BE2C (cell line): ENCODE results near the gene MACROH2A2.
A peak's percentile ranks its signal among the peaks of the same experiment; 100 is the strongest.
"Not testable (repeated sequence)": the region's sequence is repeated elsewhere in the genome, so short reads cannot be mapped to it uniquely, and the experiment has no call there.

Source experiments
- DNase-seq: peaks from one replicate; pipeline ENCODE4 v3.0.0-alpha.2; 2020
- H3K27me3 ChIP-seq: fragments of 250-450 bp; sonication (Bioruptor Pico); 2 replicates; pipeline ENCODE4 v1.5.1; 2020; ENCODE audit warnings: mild to moderate bottlenecking
- H3K36me3 ChIP-seq: fragments of 250-450 bp; sonication (Bioruptor Pico); 2 replicates; pipeline ENCODE4 v1.5.1; 2020; ENCODE audit warnings: mild to moderate bottlenecking
- H3K4me1 ChIP-seq: fragments of 250-450 bp; sonication (Bioruptor Pico); 2 replicates; pipeline ENCODE4 v1.5.1; 2020
- H3K4me3 ChIP-seq: 2 replicates; pipeline ENCODE4 v1.5.1; 2011; ENCODE audit warnings: low read depth, low read length
- H3K9me3 ChIP-seq: fragments of 250-450 bp; sonication (Bioruptor Pico); 2 replicates; pipeline ENCODE4 v1.5.1; 2020
- CTCF ChIP-seq: IDR thresholded peaks from 2 replicates; pipeline ENCODE4 v1.5.1; 2012; ENCODE audit warnings: mild to moderate bottlenecking, low read depth, low read length

The MACROH2A2 gene

GRCh38 chr10:70035531-70035930 is 17.1 kb upstream of the MACROH2A2 start:
- no peaks in the 10 kb centered on the region for H3K36me3 ChIP-seq
- no peaks in the 10 kb centered on the region for H3K27me3 ChIP-seq
- no peak for DNase-seq
- H3K4me1 ChIP-seq = no peaks in the 10 kb centered on the region
- no peaks in the 10 kb centered on the region for H3K9me3 ChIP-seq
- TF ChIP-seq CTCF = no peak
- H3K4me3 ChIP-seq = no peak overlapping the region

GRCh38 chr10:70038923-70039322 is 13.7 kb upstream of the MACROH2A2 start:
- no peaks in the 10 kb centered on the region for H3K4me1 ChIP-seq
- TF ChIP-seq CTCF = no peak
- H3K9me3 ChIP-seq = no peaks in the 10 kb centered on the region

GRCh38 chr10:70041016-70041415 is 11.6 kb upstream of the MACROH2A2 start:
- no peaks in the 10 kb centered on the region for H3K9me3 ChIP-seq
- no peaks in the 10 kb centered on the region for H3K4me1 ChIP-seq
- DNase-seq = no peak
- no peak for TF ChIP-seq CTCF
- H3K27me3 ChIP-seq = no peaks in the 10 kb centered on the region
- no peaks in the 10 kb centered on the region for H3K36me3 ChIP-seq
- H3K4me3 ChIP-seq = no peak overlapping the region

More at GRCh38 chr10:70038923-70039322, 13.7 kb upstream of the MACROH2A2 start:
- Histone ChIP-seq H3K27me3 (no peaks in the 10 kb centered on the region), H3K36me3 (no peaks in the 10 kb centered on the region), H3K4me3 (no peak overlapping the region)
- DNase-seq = no peak

GRCh38 chr10:70041739-70042138 is 10.9 kb upstream of the MACROH2A2 start:
- not testable (repeated sequence) for H3K4me1 ChIP-seq, H3K36me3 ChIP-seq, H3K9me3 ChIP-seq, H3K4me3 ChIP-seq, H3K27me3 ChIP-seq, DNase-seq

- not testable (repeated sequence) for H3K36me3 ChIP-seq, H3K9me3 ChIP-seq, DNase-seq, H3K4me1 ChIP-seq, H3K27me3 ChIP-seq, H3K4me3 ChIP-seq
Observed at GRCh38 chr10:70047066-70047465, 5.6 kb upstream of the MACROH2A2 start.

DNA sequence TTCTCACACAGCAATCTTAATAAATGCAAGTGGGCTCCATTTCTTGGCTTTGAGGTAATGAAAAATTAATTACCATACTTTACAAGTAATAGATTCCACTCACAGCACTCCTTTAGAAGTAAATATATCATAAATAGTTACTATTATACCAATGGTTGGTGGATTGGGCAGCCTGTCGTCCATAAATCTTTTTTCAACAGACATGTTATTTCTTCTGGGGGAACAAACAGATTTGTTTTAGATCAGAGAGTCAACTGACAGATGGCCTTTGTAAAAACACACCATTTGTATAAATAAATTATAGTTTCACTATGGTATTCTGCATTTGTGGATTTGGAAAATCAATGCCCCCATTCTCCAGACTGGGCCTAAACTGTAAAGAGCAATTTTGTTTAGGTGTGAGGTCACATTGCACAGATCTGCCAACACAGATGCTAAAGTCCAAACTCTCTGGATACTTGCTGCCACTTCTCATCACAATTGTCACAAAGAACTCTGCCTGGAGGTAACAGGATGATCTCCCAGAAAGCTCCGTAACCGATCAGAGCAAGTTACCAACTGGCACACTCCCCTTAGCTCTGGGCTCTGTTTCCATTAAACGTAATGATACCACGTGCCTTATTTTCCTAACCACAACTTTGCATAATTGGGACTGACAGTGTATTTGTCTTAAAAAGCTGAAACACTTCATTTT is 4.5 kb upstream of the MACROH2A2 start:
- H3K36me3 ChIP-seq = no peaks in the 10 kb centered on the region
- no peaks in the 10 kb centered on the region for H3K27me3 ChIP-seq
- no peak for TF ChIP-seq CTCF

DNA sequence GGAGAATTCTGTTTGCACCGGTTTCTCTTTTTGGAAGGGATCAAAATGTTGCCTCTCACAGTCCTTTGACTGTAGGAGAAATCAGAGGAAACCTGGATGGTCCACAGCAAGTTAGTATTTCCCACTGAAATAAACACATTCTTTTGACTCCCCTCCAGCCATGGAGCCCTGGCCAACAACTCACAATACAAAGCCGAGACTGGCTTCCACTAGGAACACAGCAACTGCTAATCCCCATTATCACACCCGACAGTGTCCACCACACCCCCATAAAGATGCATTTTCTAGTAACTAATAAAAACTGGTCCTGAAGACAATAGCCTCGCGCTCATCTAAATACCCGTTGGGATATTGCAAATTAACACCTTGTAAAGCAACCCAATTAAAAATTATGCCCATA is 798 bp upstream of the MACROH2A2 start:
- no peaks in the 10 kb centered on the region for H3K27me3 ChIP-seq
- no peak for DNase-seq
- no peaks in the 10 kb centered on the region for H3K4me1 ChIP-seq
- TF ChIP-seq CTCF = no peak
- H3K36me3 ChIP-seq = no peaks in the 10 kb centered on the region
- peak overlapping the region; percentile 86 for H3K4me3 ChIP-seq
- H3K9me3 ChIP-seq = no peaks in the 10 kb centered on the region

More for the DNA sequence above, 4.5 kb upstream of the MACROH2A2 start:
- H3K4me1 ChIP-seq = no peaks in the 10 kb centered on the region
- no peak for DNase-seq
- H3K4me3 ChIP-seq = no peak overlapping the region
- no peaks in the 10 kb centered on the region for H3K9me3 ChIP-seq
